COLO668 (cell line): Measurements from ENCODE around the gene LACTBL1.

Experiments used
- DNase-seq: peaks from one replicate; lab custom pipeline; 2025; ENCODE audit not compliant: unreplicated experiment; lab: John Stamatoyannopoulos, UW

The LACTBL1 gene

GRCh38 chr1:22914156-22914555 is 58.5 kb downstream of the LACTBL1 start:
- no peak for DNase-seq

- DNase-seq: no peak
These were observed 59.1 kb downstream of the LACTBL1 start for GRCh38 chr1:22913421-22914141.

GRCh38 chr1:22912311-22912710 is 60.4 kb downstream of the LACTBL1 start:
- DNase-seq: no peak

GRCh38 chr1:22910986-22911651 is 61.5 kb downstream of the LACTBL1 start:
- DNase-seq: no peak

GRCh38 chr1:22910286-22910685 is 62.4 kb downstream of the LACTBL1 start:
- DNase-seq: no peak

- no peak for DNase-seq
These were observed 63.7 kb downstream of the LACTBL1 start for GRCh38 chr1:22908880-22909426.

GRCh38 chr1:22907528-22907927 is 65.1 kb downstream of the LACTBL1 start:
- no peak for DNase-seq

- no peak for DNase-seq
These were observed 65.7 kb downstream of the LACTBL1 start for GRCh38 chr1:22906968-22907367.

- DNase-seq: no peak
These were observed 69.6 kb downstream of the LACTBL1 start for GRCh38 chr1:22903113-22903512.
